ENCODE measurements around the gene TRPM1. TPM values are rescaled to one million over a fixed set of nuclear protein-coding genes. Genes with fewer than 3 reads are reported as not detected.

Gene TRPM1
- total and polyA plus RNA-seq, 9 of the 15 experiments (the other 6 are each of a cell fraction or from before 2014, with no cell fraction given) = 0.01 to 0.06 (median 0.03) TPM; not detected in 5

- H3K9ac ChIP-seq (ENCODE audit: insufficient read depth in 1 of 2, low read depth in 2 of 2, low read length in 2 of 2) = no peak overlapping the region; a peak in 1 of 4 replicates
- POLR2A ChIA-PET = interaction anchor here (0.8 to 1.6 kb wide), 3 partner anchors 10 to 14 kb away, joined by 3 to 7 read pairs (median 5); no protein-coding TSS in a partner anchor
- no peak overlapping the region for H3K4me3 ChIP-seq
- H3K4me2 ChIP-seq (ENCODE audit: insufficient read depth, low read length) = no peak overlapping the region
- H3K9me3 ChIP-seq (replicated peaks; ENCODE audit: control insufficient read depth, insufficient read depth, low read depth, low read length) = no peaks in the 10 kb centered on the region
- no peaks in the 10 kb centered on the region; the same call in 1 of the 2 replicates for H4K20me1 ChIP-seq (replicated peaks; ENCODE audit: control insufficient read depth, insufficient read depth, low read length)
- no peaks in the 10 kb centered on the region for H3K79me2 ChIP-seq (ENCODE audit: control insufficient read depth, insufficient read depth, low read length)
- no peaks in the 10 kb centered on the region for H3K9me1 ChIP-seq (ENCODE audit: control insufficient read depth, insufficient read depth, low read length)
- peaks cover 29 to 36% of the 10 kb centered on the region in 2 experiments; a peak in 4 of 5 replicates for H3K27me3 ChIP-seq (ENCODE audit: control insufficient read depth in 2 of 2, insufficient read depth in 2 of 2, low read length in 2 of 2)
- H3K36me3 ChIP-seq (ENCODE audit: control insufficient read depth, insufficient read depth, low read length) = no peaks in the 10 kb centered on the region
- H3K4me1 ChIP-seq (replicated peaks in 1 of 2; ENCODE audit: control insufficient read depth in 2 of 2, insufficient read depth in 2 of 2, low read length in 2 of 2) = no peaks in the 10 kb centered on the region; a peak in 1 of 5 replicates
- in situ Hi-C loops (cut with MboI) = no loop called here
- H3K27ac ChIP-seq (ENCODE audit: extremely low read depth, low read depth, low read length) = no peak overlapping the region
- ATAC-seq (no peak), FAIRE-seq (no peak), DNase-seq (ENCODE audit: extremely low read depth in 1 of 4, low spot score in 3 of 4) (no peak)
- CTCF ChIA-PET (ENCODE audit: low intra/inter-chr PET ratio) = no interaction called here
- no peak overlapping the region for H2AFZ ChIP-seq (ENCODE audit: low read depth, low read length)
- no TSS peak for BruUV-seq (replicated peaks)
- TF ChIP-seq SIN3B (IDR thresholded peaks at IDR 0.05; ENCODE audit: low read depth) (no peak), HLTF (IDR thresholded peaks at IDR 0.05) (no peak), MNT (conservative IDR thresholded peaks at IDR 0.05) (no peak), HNRNPUL1 (IDR thresholded peaks at IDR 0.05; ENCODE audit: low read length) (no peak), TAL1 (IDR thresholded peaks at IDR 0.05) (no peak), TSC22D4 (tag; IDR thresholded peaks at IDR 0.05) (no peak), RBM39 (optimal IDR thresholded peaks at IDR 0.05; ENCODE audit: low read depth, low read length) (no peak), MXD1 (CRISPR knock-in tag; IDR thresholded peaks at IDR 0.05; ENCODE audit: borderline replicate concordance, poor library complexity, severe bottlenecking) (no peak), TOE1 (IDR thresholded peaks at IDR 0.05; ENCODE audit: borderline replicate concordance) (no peak), TOE1 (CRISPR knock-in tag; IDR thresholded peaks at IDR 0.05; ENCODE audit: borderline replicate concordance, low read depth) (no peak), IFI16 (CRISPR knock-in tag; IDR thresholded peaks at IDR 0.05) (no peak), GABPB2 (CRISPR knock-in tag; conservative IDR thresholded peaks at IDR 0.05) (no peak), ETS1 (conservative IDR thresholded peaks at IDR 0.05; ENCODE audit: control insufficient read depth, low read depth, low read length) (no peak)
- intact Hi-C loops (cut with micrococcal nuclease) = no loop called here
- WGBS (ENCODE audit: insufficient coverage, low coverage, missing lambda C conversion rate) = under 1% methylated on average over 16 of the region's 16 CpGs
Measured at GRCh38 chr15:31039961-31040360, 61.6 kb downstream of the TRPM1 start.
